PC-9 (cell line): ENCODE results near the gene MAGI1. TPM values are rescaled to one million over a fixed set of nuclear protein-coding genes. Genes with fewer than 3 reads are reported as not detected.

Experiments
- BruUV-seq: library from RNA; stranded (reverse); fragments of 400-500 nt; replicated peaks from 2 replicates; lab custom pipeline; 2021; lab: Mats Ljungman, UMichigan
- CTCF ChIA-PET: fragments of 300-600 bp; sonication (Branson Sonifier 250); formaldehyde crosslinking; loops from one replicate; lab custom pipeline; 2022; ENCODE audit warnings: antibody characterized with exemption; lab: Charles Lee
- POLR2A ChIA-PET: fragments of 300-600 bp; sonication (Branson Sonifier 250); formaldehyde crosslinking; loops from one replicate; lab custom pipeline; 2022; ENCODE audit warnings: antibody characterized with exemption; ENCODE audit not compliant: unreplicated experiment; lab: Charles Lee
- DNase-seq, 2 experiments: peaks; one replicate each; pipeline versions ENCODE4 v3.0.0 to v3.0.0-alpha.2; 2015 to 2022; ENCODE audit warnings: mixed read lengths in 1 of 2
- H2AFZ ChIP-seq: fragments of 200-600 bp; sonication (generic); 2 replicates; pipeline ENCODE4 v1.8.1; 2017; ENCODE audit warnings: antibody characterized with exemption
- H3F3A ChIP-seq: fragments of 200-600 bp; sonication (generic); 2 replicates; pipeline ENCODE4 v1.8.1; 2017; ENCODE audit warnings: antibody characterized with exemption, mild to moderate bottlenecking, low read depth; ENCODE audit not compliant: insufficient read depth
- H3K27ac ChIP-seq: fragments of 200-600 bp; sonication (generic); 2 replicates; pipeline ENCODE4 v1.6.1; 2016; ENCODE audit warnings: mixed run types
- H3K27me3 ChIP-seq: fragments of 200-600 bp; sonication (generic); 2 replicates; pipeline ENCODE4 v1.6.1; 2016; ENCODE audit warnings: low read depth, mixed run types; ENCODE audit not compliant: insufficient read depth
- H3K36me3 ChIP-seq: fragments of 200-600 bp; sonication (generic); 2 replicates; pipeline ENCODE4 v1.6.1; 2016; ENCODE audit warnings: low read depth, mixed run types
- H3K4me1 ChIP-seq: fragments of 200-600 bp; sonication (generic); replicated peaks from 2 replicates; pipeline ENCODE4 v1.6.1; 2016; ENCODE audit warnings: mixed run types; ENCODE audit not compliant: insufficient read depth
- H3K4me2 ChIP-seq: fragments of 200-600 bp; sonication (generic); 2 replicates; pipeline ENCODE4 v1.6.1; 2017; ENCODE audit warnings: mixed run types
- H3K4me3 ChIP-seq: fragments of 200-600 bp; sonication (generic); 2 replicates; pipeline ENCODE4 v1.6.1; 2016; ENCODE audit warnings: mixed run types
- H3K79me2 ChIP-seq: fragments of 200-600 bp; sonication (generic); 2 replicates; pipeline ENCODE4 v1.6.1; 2017; ENCODE audit warnings: low read depth, mixed run types
- H3K9me2 ChIP-seq: fragments of 200-600 bp; sonication (generic); 2 replicates; pipeline ENCODE4 v1.8.1; 2017; ENCODE audit warnings: mild to moderate bottlenecking; ENCODE audit not compliant: insufficient read depth
- H3K9me3 ChIP-seq: fragments of 200-600 bp; sonication (generic); 2 replicates; pipeline ENCODE4 v1.8.1; 2016; ENCODE audit warnings: low read depth; ENCODE audit not compliant: insufficient read depth
- H4K20me1 ChIP-seq: fragments of 200-600 bp; sonication (generic); 2 replicates; pipeline ENCODE4 v1.8.1; 2017; ENCODE audit not compliant: insufficient read depth
- EZH2 ChIP-seq: fragments of 200-600 bp; sonication (generic); IDR thresholded peaks from 2 replicates; pipeline ENCODE4 v1.8.0; 2017; ENCODE audit warnings: antibody characterized with exemption, low read depth
- intact Hi-C: fragments of 100-400 bp; cut with micrococcal nuclease; formaldehyde crosslinking; loops from one replicate; pipeline ENCODE4 v1.10.0; 2022; ENCODE audit not compliant: unreplicated experiment
- total RNA-seq: library from RNA; stranded (reverse); gene quantifications from 2 replicates; pipeline ENCODE4 v1.2.3, GENCODE V29; 2021
- TF ChIP-seq, protein P1 (sequence below): fragments of 200-600 bp; sonication (generic); conservative IDR thresholded peaks from 2 replicates; pipeline ENCODE4 v1.6.1; 2017; ENCODE audit warnings: mixed run types, antibody characterized with exemption, mild to moderate bottlenecking, moderate library complexity

The MAGI1 gene
- total RNA-seq, 1 experiment from 2014 or later = 23.3 TPM

DNA sequence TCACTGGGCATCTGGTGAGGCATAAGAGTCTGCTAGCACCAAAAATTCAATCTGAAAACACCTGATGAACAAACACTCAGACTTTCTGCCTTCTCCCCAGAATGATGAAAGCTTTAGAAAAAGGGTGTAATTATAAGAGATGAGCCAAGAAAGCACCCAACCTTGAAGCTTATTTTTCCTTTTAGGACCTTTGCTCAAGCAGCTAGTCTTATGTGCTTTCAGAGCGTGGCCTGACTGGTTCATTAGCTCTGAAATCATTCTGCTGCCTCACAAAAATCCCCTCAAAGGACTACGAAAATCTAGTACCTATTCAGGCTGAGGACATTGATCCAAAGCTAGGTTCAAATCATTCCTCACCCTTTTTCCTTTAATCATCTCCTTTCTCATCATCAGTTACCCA is 662.3 kb downstream of the MAGI1 start:
- no TSS peak for BruUV-seq
- intact Hi-C loops = no loop called here
- no peaks in the 10 kb centered on the region for H3K36me3 ChIP-seq
- H3K4me3 ChIP-seq = no peak overlapping the region
- no peak for DNase-seq
- ChIA-PET CTCF (no interaction called here), POLR2A (interaction anchor here (0.6 kb wide), 1 partner anchor 231 kb away, joined by 5 read pairs; no protein-coding TSS in a partner anchor)
- no peaks in the 10 kb centered on the region for H3K4me1 ChIP-seq
- H3F3A ChIP-seq = no peaks in the 10 kb centered on the region
- H3K9me2 ChIP-seq = no peaks in the 10 kb centered on the region
- H3K27ac ChIP-seq = no peak overlapping the region
- H3K27me3 ChIP-seq = no peaks in the 10 kb centered on the region
- no peaks in the 10 kb centered on the region for H3K79me2 ChIP-seq
- H4K20me1 ChIP-seq = no peaks in the 10 kb centered on the region
- no peak overlapping the region for H2AFZ ChIP-seq
- no peaks in the 10 kb centered on the region for H3K9me3 ChIP-seq
- TF ChIP-seq, protein P1, sequence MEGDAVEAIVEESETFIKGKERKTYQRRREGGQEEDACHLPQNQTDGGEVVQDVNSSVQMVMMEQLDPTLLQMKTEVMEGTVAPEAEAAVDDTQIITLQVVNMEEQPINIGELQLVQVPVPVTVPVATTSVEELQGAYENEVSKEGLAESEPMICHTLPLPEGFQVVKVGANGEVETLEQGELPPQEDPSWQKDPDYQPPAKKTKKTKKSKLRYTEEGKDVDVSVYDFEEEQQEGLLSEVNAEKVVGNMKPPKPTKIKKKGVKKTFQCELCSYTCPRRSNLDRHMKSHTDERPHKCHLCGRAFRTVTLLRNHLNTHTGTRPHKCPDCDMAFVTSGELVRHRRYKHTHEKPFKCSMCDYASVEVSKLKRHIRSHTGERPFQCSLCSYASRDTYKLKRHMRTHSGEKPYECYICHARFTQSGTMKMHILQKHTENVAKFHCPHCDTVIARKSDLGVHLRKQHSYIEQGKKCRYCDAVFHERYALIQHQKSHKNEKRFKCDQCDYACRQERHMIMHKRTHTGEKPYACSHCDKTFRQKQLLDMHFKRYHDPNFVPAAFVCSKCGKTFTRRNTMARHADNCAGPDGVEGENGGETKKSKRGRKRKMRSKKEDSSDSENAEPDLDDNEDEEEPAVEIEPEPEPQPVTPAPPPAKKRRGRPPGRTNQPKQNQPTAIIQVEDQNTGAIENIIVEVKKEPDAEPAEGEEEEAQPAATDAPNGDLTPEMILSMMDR = no peak
- no peak for TF ChIP-seq EZH2
- no peak overlapping the region for H3K4me2 ChIP-seq

DNA sequence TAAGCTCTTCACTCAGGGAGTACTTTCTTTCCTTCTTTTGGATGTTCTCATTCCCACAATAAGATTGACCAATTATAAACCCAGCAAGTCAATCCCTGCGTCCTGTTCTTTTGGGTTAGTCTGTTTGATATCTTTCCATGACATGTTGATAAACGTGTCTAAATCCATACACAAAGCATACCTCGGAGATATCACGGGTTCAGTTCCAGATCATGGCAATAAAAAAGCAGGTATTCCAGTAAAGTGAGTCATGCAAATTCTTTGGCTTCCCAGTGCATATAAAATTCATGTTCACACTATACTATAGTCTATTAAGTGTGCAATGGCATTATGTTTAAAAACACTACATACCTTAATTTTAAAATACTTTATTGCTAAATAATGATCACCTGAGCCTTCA is 667.7 kb downstream of the MAGI1 start:
- no peak for DNase-seq
- Histone ChIP-seq H3K4me2 (no peak overlapping the region), H3K79me2 (no peaks in the 10 kb centered on the region), H3K4me1 (no peaks in the 10 kb centered on the region), H3K9me3 (no peaks in the 10 kb centered on the region), H3K4me3 (no peak overlapping the region), H2AFZ (no peak overlapping the region), H4K20me1 (no peaks in the 10 kb centered on the region), H3K9me2 (no peaks in the 10 kb centered on the region), H3K36me3 (no peaks in the 10 kb centered on the region), H3K27me3 (no peaks in the 10 kb centered on the region), H3F3A (no peaks in the 10 kb centered on the region), H3K27ac (no peak overlapping the region)
- BruUV-seq = no TSS peak
- TF ChIP-seq, protein P1 = no peak
- no peak for TF ChIP-seq EZH2
- intact Hi-C loops = no loop called here
- ChIA-PET CTCF (no interaction called here), POLR2A (no interaction called here)

DNA sequence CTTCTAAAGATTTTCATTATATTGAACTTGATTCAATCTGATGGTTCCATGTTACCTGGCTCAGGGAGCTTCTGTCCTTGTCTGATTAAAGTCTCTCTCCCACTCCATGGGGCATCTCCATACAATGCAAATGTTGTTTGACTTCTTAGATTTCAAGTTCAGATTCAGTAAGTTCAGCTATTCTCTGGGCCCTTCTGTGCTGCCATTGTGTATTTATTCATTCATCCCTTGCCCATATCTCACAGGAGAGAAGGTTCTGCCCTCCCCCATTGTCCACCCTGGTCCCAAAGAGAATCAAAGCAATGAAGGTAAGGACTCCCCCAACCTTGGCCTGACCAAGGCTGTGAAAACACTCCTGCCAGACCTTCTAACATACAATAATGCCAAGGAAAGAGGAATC is 669.9 kb downstream of the MAGI1 start:
- H3K4me3 ChIP-seq = no peak overlapping the region
- H3F3A ChIP-seq = no peaks in the 10 kb centered on the region
- no TSS peak for BruUV-seq
- intact Hi-C loops = no loop called here
- no peak overlapping the region for H2AFZ ChIP-seq
- no peaks in the 10 kb centered on the region for H3K9me3 ChIP-seq
- ChIA-PET POLR2A (no interaction called here), CTCF (no interaction called here)
- no peaks in the 10 kb centered on the region for H4K20me1 ChIP-seq
- no peak for DNase-seq
- H3K79me2 ChIP-seq = no peaks in the 10 kb centered on the region
- no peaks in the 10 kb centered on the region for H3K4me1 ChIP-seq
- H3K36me3 ChIP-seq = no peaks in the 10 kb centered on the region
- H3K4me2 ChIP-seq = no peak overlapping the region
- H3K27ac ChIP-seq = no peak overlapping the region
- H3K27me3 ChIP-seq = no peaks in the 10 kb centered on the region
- H3K9me2 ChIP-seq = no peaks in the 10 kb centered on the region
- no peak for TF ChIP-seq EZH2
- TF ChIP-seq, protein P1 = no peak
